Measurements from ENCODE around the gene ADAMTS12. TPM values are rescaled to one million over a fixed set of nuclear protein-coding genes. Genes with fewer than 3 reads are reported as not detected.

ADAMTS12 gene
- total RNA-seq, 1 experiment from 2014 or later: not detected

DNA sequence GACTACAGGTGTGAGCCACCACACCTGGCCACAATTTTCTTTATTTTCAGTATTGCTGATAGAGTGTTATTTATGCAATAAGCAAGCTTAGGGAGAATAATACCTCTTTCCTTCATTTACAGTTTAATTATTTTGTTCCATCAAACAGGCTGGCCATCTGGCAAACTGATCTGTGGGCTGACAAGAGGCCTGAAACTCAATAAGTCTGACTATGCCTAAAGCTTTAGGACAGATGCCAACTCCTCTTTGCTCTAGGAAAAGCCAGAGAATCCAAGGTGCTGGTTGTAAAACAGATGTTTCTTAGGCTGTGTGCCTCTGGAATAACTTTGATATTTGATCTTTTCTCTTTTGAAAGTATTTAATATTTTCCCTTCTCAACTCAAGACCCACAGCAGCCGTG lies 352.6 kb downstream of the ADAMTS12 start:
- H3K27ac Mint-ChIP-seq (ENCODE audit: unreplicated experiment): no peak overlapping the region
- ChIA-PET POLR2A (no interaction called here), CTCF (no interaction called here)
- no peak overlapping the region for H3K4me3 Mint-ChIP-seq (ENCODE audit: unreplicated experiment)
- Histone ChIP-seq H3K4me1 (no peaks in the 10 kb centered on the region), H3K4me3 (ENCODE audit: low read depth, low read length) (no peak overlapping the region), H3K27me3 (replicated peaks; ENCODE audit: control insufficient read depth, insufficient read depth, low read length) (no peaks in the 10 kb centered on the region), H3K9me3 (no peaks in the 10 kb centered on the region), H3K36me3 (ENCODE audit: control insufficient read depth, insufficient read depth, low read length) (no peaks in the 10 kb centered on the region)
- H3K36me3 Mint-ChIP-seq (ENCODE audit: insufficient read depth, unreplicated experiment): no peaks in the 10 kb centered on the region
- H3K27me3 Mint-ChIP-seq (ENCODE audit: insufficient read depth, unreplicated experiment): peaks cover 11% of the 10 kb centered on the region
- H3K4me1 Mint-ChIP-seq (ENCODE audit: low read depth, unreplicated experiment): no peaks in the 10 kb centered on the region
- TF ChIP-seq, protein P1, sequence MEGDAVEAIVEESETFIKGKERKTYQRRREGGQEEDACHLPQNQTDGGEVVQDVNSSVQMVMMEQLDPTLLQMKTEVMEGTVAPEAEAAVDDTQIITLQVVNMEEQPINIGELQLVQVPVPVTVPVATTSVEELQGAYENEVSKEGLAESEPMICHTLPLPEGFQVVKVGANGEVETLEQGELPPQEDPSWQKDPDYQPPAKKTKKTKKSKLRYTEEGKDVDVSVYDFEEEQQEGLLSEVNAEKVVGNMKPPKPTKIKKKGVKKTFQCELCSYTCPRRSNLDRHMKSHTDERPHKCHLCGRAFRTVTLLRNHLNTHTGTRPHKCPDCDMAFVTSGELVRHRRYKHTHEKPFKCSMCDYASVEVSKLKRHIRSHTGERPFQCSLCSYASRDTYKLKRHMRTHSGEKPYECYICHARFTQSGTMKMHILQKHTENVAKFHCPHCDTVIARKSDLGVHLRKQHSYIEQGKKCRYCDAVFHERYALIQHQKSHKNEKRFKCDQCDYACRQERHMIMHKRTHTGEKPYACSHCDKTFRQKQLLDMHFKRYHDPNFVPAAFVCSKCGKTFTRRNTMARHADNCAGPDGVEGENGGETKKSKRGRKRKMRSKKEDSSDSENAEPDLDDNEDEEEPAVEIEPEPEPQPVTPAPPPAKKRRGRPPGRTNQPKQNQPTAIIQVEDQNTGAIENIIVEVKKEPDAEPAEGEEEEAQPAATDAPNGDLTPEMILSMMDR (IDR thresholded peaks at IDR 0.05; ENCODE audit: insufficient read depth in 1 of 2, low read depth in 1 of 2, low read length in 1 of 2, severe bottlenecking in 1 of 2, unreplicated experiment in 1 of 2): no peak
- no TSS peak for BruUV-seq (replicated peaks)
- DNase-seq: no peak
- intact Hi-C loops (cut with micrococcal nuclease; ENCODE audit: unreplicated experiment): no loop called here
- no peaks in the 10 kb centered on the region for H3K9me3 Mint-ChIP-seq (ENCODE audit: unreplicated experiment)

DNA sequence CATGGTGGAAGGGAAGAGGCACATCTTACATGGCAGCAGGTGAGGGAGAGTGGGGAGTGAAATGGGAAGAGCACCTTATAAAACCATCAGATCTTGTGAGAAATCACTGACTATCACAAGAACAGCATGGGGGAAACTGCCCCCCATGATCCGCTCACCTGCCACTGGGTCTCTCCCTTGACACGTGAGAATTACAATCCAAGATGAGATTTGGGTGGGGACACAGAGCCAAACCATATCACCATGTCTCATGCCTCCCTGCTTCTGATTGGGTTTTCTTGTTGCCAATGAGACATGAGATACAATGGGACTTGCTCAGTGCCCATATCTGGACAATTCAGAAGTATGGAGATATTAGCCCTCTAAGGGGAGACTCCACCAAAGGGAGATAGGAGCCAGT lies 353.6 kb downstream of the ADAMTS12 start:
- BruUV-seq (replicated peaks): no TSS peak
- Histone ChIP-seq H3K4me1 (no peaks in the 10 kb centered on the region), H3K9me3 (no peaks in the 10 kb centered on the region), H3K4me3 (ENCODE audit: low read depth, low read length) (no peak overlapping the region), H3K36me3 (ENCODE audit: control insufficient read depth, insufficient read depth, low read length) (no peaks in the 10 kb centered on the region), H3K27me3 (replicated peaks; ENCODE audit: control insufficient read depth, insufficient read depth, low read length) (no peaks in the 10 kb centered on the region)
- intact Hi-C loops (cut with micrococcal nuclease; ENCODE audit: unreplicated experiment): no loop called here
- Mint-ChIP-seq H3K27me3 (ENCODE audit: insufficient read depth, unreplicated experiment) (peaks cover 11% of the 10 kb centered on the region), H3K4me1 (ENCODE audit: low read depth, unreplicated experiment) (no peaks in the 10 kb centered on the region), H3K9me3 (ENCODE audit: unreplicated experiment) (no peaks in the 10 kb centered on the region), H3K27ac (ENCODE audit: unreplicated experiment) (no peak overlapping the region), H3K36me3 (ENCODE audit: insufficient read depth, unreplicated experiment) (no peaks in the 10 kb centered on the region), H3K4me3 (ENCODE audit: unreplicated experiment) (no peak overlapping the region)
- ChIA-PET POLR2A (no interaction called here), CTCF (no interaction called here)
- DNase-seq: no peak
- TF ChIP-seq, protein P1 (IDR thresholded peaks at IDR 0.05; ENCODE audit: insufficient read depth in 1 of 2, low read depth in 1 of 2, low read length in 1 of 2, severe bottlenecking in 1 of 2, unreplicated experiment in 1 of 2): no peak

DNA sequence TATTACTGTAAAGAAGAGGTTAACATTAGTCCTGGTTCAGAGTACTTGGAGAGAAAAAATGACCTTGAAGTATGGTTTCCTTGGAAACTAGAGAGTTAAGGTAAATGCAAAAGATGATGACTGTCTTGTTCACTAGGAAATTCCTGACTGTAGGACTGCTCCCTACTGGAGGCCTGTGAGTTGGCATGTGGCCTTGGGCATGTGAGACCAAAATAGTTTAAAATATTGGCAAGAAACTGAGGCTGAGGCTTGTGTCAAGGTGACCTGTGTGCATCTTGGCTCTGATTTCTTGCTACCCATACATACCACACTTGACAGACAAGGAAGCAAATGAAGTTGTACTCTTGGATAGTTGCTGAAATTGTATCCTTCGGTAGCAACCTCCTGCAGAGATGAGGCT lies 354.6 kb downstream of the ADAMTS12 start:
- H3K4me1 ChIP-seq: no peaks in the 10 kb centered on the region
- Mint-ChIP-seq H3K36me3 (ENCODE audit: insufficient read depth, unreplicated experiment) (no peaks in the 10 kb centered on the region), H3K27me3 (ENCODE audit: insufficient read depth, unreplicated experiment) (peaks cover 6% of the 10 kb centered on the region), H3K4me1 (ENCODE audit: low read depth, unreplicated experiment) (no peaks in the 10 kb centered on the region), H3K27ac (ENCODE audit: unreplicated experiment) (no peak overlapping the region), H3K9me3 (ENCODE audit: unreplicated experiment) (no peaks in the 10 kb centered on the region), H3K4me3 (ENCODE audit: unreplicated experiment) (no peak overlapping the region)
- POLR2A ChIA-PET: no interaction called here
- intact Hi-C loops (cut with micrococcal nuclease; ENCODE audit: unreplicated experiment): no loop called here
- no peaks in the 10 kb centered on the region for H3K27me3 ChIP-seq (replicated peaks; ENCODE audit: control insufficient read depth, insufficient read depth, low read length)
- CTCF ChIA-PET: no interaction called here
- TF ChIP-seq, protein P1 (IDR thresholded peaks at IDR 0.05; ENCODE audit: insufficient read depth in 1 of 2, low read depth in 1 of 2, low read length in 1 of 2, severe bottlenecking in 1 of 2, unreplicated experiment in 1 of 2): no peak
- H3K36me3 ChIP-seq (ENCODE audit: control insufficient read depth, insufficient read depth, low read length): no peaks in the 10 kb centered on the region
- no TSS peak for BruUV-seq (replicated peaks)
- no peaks in the 10 kb centered on the region for H3K9me3 ChIP-seq
- no peak for DNase-seq
- H3K4me3 ChIP-seq (ENCODE audit: low read depth, low read length): no peak overlapping the region
